GM12891 (cell line): ENCODE measurements around the gene OR52E8. TPM values are rescaled to one million over a fixed set of nuclear protein-coding genes. Genes with fewer than 3 reads are reported as not detected.

Experiments used
- DNase-seq: peaks from one replicate; pipeline ENCODE4 v3.0.0; 2011; ENCODE audit warnings: low spot score; ENCODE audit not compliant: insufficient read length
- FAIRE-seq: peaks from 2 replicates; lab custom pipeline; 2011; peaks lifted over from hg19 to GRCh38; lab: Jason Lieb, UNC
- PAX5 ChIP-seq: IDR thresholded peaks from 2 replicates; pipeline ENCODE4 v1.6.1; 2011; ENCODE audit warnings: low read length, moderate library complexity, mild to moderate bottlenecking; ENCODE audit not compliant: insufficient read depth, severe bottlenecking
- POLR2A ChIP-seq: IDR thresholded peaks from 2 replicates; pipeline ENCODE4 v1.6.1; 2011; ENCODE audit warnings: low read depth, low read length, control low read depth
- POLR2AphosphoS5 ChIP-seq: IDR thresholded peaks from 2 replicates; pipeline ENCODE4 v1.6.1; 2011; ENCODE audit warnings: low read depth, low read length, control low read depth
- POU2F2 ChIP-seq: IDR thresholded peaks from 2 replicates; pipeline ENCODE4 v1.6.1; 2011; ENCODE audit warnings: low read depth, mild to moderate bottlenecking, control low read depth, low read length, moderate library complexity
- SPI1 ChIP-seq: IDR thresholded peaks from 2 replicates; pipeline ENCODE4 v1.6.1; 2011; ENCODE audit warnings: low read depth, low read length, control low read depth
- TAF1 ChIP-seq: IDR thresholded peaks from 2 replicates; pipeline ENCODE4 v1.6.1; 2011; ENCODE audit warnings: low read depth, low read length, control low read depth
- polyA plus RNA-seq: library from polyadenylated mRNA; unstranded; fragments of >200 nt; gene quantifications from one replicate; pipeline ENCODE4 v1.2.1, GENCODE V29; 2012; ENCODE audit warnings: low read depth, missing spikeins, inconsistent platforms; ENCODE audit not compliant: missing spikeins

Gene OR52E8
- not detected for polyA plus RNA-seq

GRCh38 chr11:5857590-5857989, at the start of gene OR52E8:
Gene OR52E8 (minus strand): TSS chr11:5857690. CDS start chr11:5857690, 0 bp downstream.
- no peak for DNase-seq
- TF ChIP-seq POU2F2 (no peak), PAX5 (no peak), TAF1 (no peak), SPI1 (no peak), POLR2A (no peak), POLR2AphosphoS5 (no peak)
- FAIRE-seq, result no peak

DNA sequence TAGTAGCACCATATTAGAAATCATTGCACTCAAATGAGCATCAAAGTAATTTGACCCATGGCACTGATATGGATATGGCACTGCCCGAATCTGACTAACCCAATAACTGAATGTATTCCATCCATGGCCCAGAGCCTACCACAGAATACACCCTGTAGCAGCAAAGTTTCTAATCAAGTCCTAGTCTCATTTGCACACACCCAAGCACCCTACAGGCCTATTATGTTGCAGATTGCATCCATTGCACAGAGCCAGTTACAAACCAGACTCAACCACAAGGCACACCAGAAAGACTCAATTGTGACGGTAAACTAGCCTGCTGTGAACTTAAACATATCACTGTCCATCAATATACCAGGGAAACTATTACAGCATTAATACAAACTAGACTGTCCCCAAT, 42.0 kb upstream of the OR52E8 start:
- no peak for TF ChIP-seq SPI1
- TF ChIP-seq PAX5, result no peak
- TF ChIP-seq POU2F2, result no peak
- TF ChIP-seq POLR2A, result no peak
- no peak for TF ChIP-seq POLR2AphosphoS5
- TF ChIP-seq TAF1, result no peak
- no peak for DNase-seq
- FAIRE-seq, result no peak

DNA sequence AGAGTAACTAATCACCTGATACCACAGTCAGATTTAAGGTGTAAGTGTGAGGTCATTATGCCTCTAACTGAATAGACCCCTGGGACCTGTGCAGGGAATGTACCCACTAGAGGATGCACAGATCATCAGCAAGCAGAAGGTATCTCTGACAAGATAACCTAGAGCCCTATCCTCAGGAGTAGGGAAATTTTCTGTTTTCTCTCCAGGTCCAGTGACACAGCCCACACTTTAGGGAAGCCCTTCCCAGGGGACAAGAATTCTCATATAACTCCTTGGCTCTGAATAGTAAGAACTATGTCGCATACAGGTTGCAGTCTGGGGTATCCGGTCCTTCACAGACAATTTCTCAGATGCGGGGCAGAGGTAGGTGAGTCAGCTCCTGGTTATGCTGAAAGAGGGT, 35.4 kb upstream of the OR52E8 start, which contains the start of gene OR52E5:
OR52E5 (plus strand) TSS at position 301 of the 400 bp plus-strand sequence. CDS start 7,569 bp downstream, outside the sequence.
- no peak for DNase-seq
- FAIRE-seq, result no peak
- TF ChIP-seq SPI1 (no peak), POU2F2 (no peak), TAF1 (no peak), PAX5 (no peak)

DNA sequence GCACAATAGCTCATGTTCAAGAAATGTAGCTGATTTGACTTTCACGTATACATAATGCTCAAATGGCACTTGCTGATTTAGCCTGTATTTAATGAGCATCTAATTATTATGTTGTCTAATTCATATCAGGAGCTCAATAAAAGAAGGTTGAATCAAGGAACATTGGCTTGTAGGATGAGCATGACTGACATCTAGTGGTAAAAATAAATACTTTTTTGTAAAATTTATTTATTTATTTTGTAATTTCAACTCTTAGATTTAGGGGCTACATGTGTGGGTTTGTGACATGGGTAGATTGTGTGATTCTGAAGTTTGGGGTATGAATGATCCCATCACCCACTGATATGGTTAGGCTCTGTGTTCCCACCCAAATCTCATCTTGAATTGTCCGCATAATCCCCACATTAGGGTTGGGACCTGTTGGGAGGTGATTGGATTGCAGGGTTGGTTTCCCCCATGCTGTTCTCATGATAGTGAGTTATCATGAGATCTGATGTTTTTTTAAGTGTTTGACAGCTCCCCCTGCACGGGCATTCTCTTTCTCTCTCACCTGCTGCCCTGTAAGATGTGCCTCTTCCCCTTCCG, 33.8 kb upstream of the OR52E8 start:
- TF ChIP-seq POU2F2 (no peak), POLR2AphosphoS5 (no peak), TAF1 (no peak), PAX5 (no peak), SPI1 (no peak), POLR2A (no peak)
- FAIRE-seq (no peak), DNase-seq (no peak)

DNA sequence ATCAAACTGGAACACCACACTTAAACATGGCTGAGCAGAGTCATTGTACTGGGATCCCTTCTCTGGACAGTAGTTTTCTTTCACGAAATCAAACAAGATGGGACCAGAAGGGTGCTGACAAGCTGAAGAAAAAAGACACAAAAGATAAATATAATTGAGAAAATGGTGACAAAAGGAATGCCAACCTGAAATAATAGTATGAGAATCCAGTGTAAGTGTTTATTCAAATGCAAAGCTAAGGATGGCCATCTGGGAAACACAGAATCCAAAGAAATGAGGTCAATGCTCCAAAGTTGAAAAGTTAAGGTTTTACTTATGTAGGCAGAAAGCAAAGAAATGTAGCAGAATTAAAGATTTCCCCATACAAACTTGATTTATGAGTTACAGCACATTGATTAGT, 30.2 kb upstream of the OR52E8 start:
- FAIRE-seq (no peak), DNase-seq (no peak)
- TF ChIP-seq SPI1 (no peak), POU2F2 (no peak), POLR2AphosphoS5 (no peak), PAX5 (no peak), POLR2A (no peak), TAF1 (no peak)

DNA sequence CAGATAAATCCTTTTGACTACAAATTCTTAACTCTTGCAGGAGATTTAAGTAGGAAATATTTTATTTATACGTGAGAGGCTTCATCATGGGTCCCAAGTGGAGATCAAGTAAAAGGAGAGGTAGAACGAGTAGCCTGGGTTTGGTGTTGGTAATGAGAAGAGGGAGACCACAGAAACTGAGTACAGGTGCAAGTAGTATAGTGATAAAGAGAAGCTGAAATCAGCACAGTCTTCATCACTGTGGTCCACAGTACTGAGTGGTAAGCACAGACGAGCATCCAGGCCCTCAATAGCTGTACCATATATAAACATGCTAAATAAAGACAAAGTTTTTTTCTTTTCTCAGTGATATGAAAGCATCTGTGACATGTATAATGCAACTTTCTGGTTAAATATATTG, 29.7 kb upstream of the OR52E8 start:
- TF ChIP-seq POLR2AphosphoS5 (no peak), POLR2A (no peak), SPI1 (no peak), POU2F2 (no peak), PAX5 (no peak), TAF1 (no peak)
- no peak for DNase-seq
- FAIRE-seq, result no peak

DNA sequence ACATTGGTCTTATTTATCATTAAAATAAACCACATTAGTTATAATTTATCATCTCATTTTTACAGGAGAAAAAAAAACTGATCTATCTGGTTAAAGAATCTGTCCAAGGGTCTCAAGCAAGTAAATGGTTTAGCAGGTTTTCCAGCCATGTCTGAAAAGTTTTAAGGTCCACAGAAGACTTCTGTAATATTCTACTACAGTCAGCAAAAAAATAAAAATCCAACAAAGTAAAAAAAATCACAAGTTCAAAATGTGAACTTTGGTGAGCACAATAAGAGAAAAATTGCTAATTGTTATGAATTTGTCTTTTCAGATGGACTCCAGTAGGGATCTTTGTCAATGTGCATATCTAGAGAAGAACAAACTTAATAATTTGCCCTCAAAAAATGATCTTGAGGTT, 24.3 kb upstream of the OR52E8 start:
- DNase-seq, result no peak
- TF ChIP-seq SPI1 (no peak), PAX5 (no peak), POU2F2 (no peak), POLR2A (no peak), TAF1 (no peak), POLR2AphosphoS5 (no peak)
- FAIRE-seq, result no peak

DNA sequence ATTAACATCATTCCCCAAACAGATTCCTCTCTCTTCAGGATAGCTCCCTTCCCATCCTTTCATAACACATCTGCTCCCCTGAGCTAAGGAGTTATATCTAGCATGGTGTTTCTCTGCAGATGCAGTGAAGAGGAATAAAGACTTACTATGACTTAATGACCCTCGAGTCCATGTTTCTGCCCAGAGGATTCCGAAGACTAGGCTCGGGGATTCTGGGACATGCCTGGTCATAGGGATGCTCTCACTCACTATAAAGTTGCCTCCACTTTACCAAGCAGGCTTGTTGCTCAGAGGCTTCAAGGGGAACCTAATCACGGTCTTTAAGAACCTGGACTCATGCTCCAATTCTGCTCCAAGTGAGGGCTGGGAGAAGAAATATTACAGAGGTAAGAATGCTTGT, 22.8 kb upstream of the OR52E8 start, which contains the start of gene OR52E4:
OR52E4 (plus strand) TSS at position 301 of the 400 bp plus-strand sequence. CDS start 3,664 bp downstream, outside the sequence.
- no peak for FAIRE-seq

GRCh38 chr11:5878564-5878963, 21.1 kb upstream of the OR52E8 start:
- no peak for DNase-seq
- TF ChIP-seq POLR2AphosphoS5, result no peak
- no peak for TF ChIP-seq PAX5
- no peak for TF ChIP-seq TAF1
- no peak for TF ChIP-seq SPI1
- no peak for TF ChIP-seq POU2F2
- TF ChIP-seq POLR2A, result no peak
- no peak for FAIRE-seq

More for the DNA sequence above, 22.8 kb upstream of the OR52E8 start, which contains the start of gene OR52E4:
- no peak for DNase-seq
- no peak for TF ChIP-seq POLR2A
- TF ChIP-seq SPI1, result no peak

DNA sequence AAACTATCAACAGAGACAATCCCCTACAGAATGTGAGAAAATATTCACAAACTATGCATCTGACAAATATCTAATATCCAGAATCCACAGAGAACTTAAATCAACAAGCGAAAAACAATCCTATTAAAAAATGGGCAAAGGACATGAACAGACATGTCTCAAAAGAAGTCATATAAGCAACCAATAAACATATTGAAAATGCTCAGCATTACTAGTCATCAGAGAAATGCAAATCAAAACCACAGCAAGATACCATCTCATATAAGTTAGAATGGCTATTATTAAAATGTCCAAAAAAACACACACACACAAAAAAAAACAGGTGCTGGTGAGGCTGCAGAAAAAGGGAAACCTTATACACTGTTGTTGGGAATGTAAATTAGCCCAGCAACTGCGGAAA, 8.3 kb upstream of the OR52E8 start:
- DNase-seq, result no peak
- no peak for TF ChIP-seq TAF1
- no peak for TF ChIP-seq SPI1
- TF ChIP-seq PAX5, result no peak
- no peak for TF ChIP-seq POLR2AphosphoS5
- TF ChIP-seq POU2F2, result no peak
- TF ChIP-seq POLR2A, result no peak
- FAIRE-seq, result no peak
